B cell (primary cell): ENCODE measurements around the gene ETFA.

Source experiments
- EZH2 ChIP-seq: IDR thresholded peaks from 2 replicates; pipeline ENCODE4 v1.6.1; 2012; ENCODE audit warnings: borderline replicate concordance, low read depth, mild to moderate bottlenecking, moderate library complexity, low read length; ENCODE audit not compliant: insufficient read depth, poor library complexity, severe bottlenecking
- TF ChIP-seq, protein P1 (sequence below): fragments of 200-600 bp; IDR thresholded peaks from one replicate; pipeline ENCODE4 v1.8.0; 2022; ENCODE audit warnings: antibody characterized with exemption, mild to moderate bottlenecking

DNA sequence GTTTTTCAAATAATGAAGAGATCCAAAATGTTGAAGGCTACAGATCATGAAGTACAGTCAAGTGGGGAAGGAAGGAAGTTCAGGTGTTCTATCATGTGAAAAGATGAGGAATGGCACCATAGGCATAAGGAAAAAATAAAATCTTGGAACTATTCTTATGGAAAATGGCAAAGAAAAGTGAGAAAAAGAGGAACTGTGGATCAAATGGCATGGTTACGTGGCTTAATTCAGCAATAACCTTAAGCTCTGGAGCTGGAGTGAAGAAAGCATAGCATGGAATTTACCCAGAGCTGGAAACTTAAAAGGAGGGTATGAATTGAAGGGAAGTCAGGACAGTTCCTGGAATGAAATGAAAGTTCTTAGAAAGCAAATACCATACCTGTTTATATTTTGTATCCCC lies 14.4 kb downstream of the ETFA start:
- TF ChIP-seq, protein P1, sequence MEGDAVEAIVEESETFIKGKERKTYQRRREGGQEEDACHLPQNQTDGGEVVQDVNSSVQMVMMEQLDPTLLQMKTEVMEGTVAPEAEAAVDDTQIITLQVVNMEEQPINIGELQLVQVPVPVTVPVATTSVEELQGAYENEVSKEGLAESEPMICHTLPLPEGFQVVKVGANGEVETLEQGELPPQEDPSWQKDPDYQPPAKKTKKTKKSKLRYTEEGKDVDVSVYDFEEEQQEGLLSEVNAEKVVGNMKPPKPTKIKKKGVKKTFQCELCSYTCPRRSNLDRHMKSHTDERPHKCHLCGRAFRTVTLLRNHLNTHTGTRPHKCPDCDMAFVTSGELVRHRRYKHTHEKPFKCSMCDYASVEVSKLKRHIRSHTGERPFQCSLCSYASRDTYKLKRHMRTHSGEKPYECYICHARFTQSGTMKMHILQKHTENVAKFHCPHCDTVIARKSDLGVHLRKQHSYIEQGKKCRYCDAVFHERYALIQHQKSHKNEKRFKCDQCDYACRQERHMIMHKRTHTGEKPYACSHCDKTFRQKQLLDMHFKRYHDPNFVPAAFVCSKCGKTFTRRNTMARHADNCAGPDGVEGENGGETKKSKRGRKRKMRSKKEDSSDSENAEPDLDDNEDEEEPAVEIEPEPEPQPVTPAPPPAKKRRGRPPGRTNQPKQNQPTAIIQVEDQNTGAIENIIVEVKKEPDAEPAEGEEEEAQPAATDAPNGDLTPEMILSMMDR, result no peak
- no peak for TF ChIP-seq EZH2
